HEK293 (cell line): ENCODE measurements around the gene UNC5CL.

ENCODE experiments used
- FEZF1 ChIP-seq: fragments of 450-650 bp; formaldehyde crosslinking; IDR thresholded peaks from 2 replicates; pipeline ENCODE4 v1.5.1; 2016; ENCODE audit warnings: missing biosample characterization, missing genetic modification characterization
- KLF8 ChIP-seq: fragments of 450-650 bp; formaldehyde crosslinking; IDR thresholded peaks from 2 replicates; pipeline ENCODE4 v1.5.1; 2016; ENCODE audit warnings: missing biosample characterization, missing genetic modification characterization
- PRDM4 ChIP-seq: fragments of 450-650 bp; formaldehyde crosslinking; IDR thresholded peaks from 2 replicates; pipeline ENCODE4 v1.5.1; 2017; ENCODE audit warnings: missing biosample characterization, missing genetic modification characterization
- SCRT2 ChIP-seq: fragments of 450-650 bp; formaldehyde crosslinking; IDR thresholded peaks from 2 replicates; pipeline ENCODE4 v1.5.1; 2016; ENCODE audit warnings: missing biosample characterization, missing genetic modification characterization
- SP2 ChIP-seq: fragments of 450-650 bp; formaldehyde crosslinking; IDR thresholded peaks from 2 replicates; pipeline ENCODE4 v1.5.1; 2016; ENCODE audit warnings: missing biosample characterization, missing genetic modification characterization
- TRIM28 ChIP-seq: IDR thresholded peaks from 2 replicates; pipeline ENCODE4 v1.6.1; 2011; ENCODE audit warnings: low read length, control low read depth, borderline replicate concordance
- TSHZ1 ChIP-seq: fragments of 450-650 bp; formaldehyde crosslinking; IDR thresholded peaks from 2 replicates; pipeline ENCODE4 v1.5.1; 2016; ENCODE audit warnings: missing biosample characterization, missing genetic modification characterization, borderline replicate concordance
- ZBTB21 ChIP-seq: fragments of 450-650 bp; formaldehyde crosslinking; IDR thresholded peaks from 2 replicates; pipeline ENCODE4 v1.5.1; 2017; ENCODE audit warnings: missing biosample characterization, missing genetic modification characterization
- ZBTB6 ChIP-seq: fragments of 450-650 bp; formaldehyde crosslinking; IDR thresholded peaks from 2 replicates; pipeline ENCODE4 v1.5.1; 2017; ENCODE audit warnings: missing biosample characterization, missing genetic modification characterization
- ZBTB8A ChIP-seq: fragments of 450-650 bp; formaldehyde crosslinking; IDR thresholded peaks from 2 replicates; pipeline ENCODE4 v1.5.1; 2016; ENCODE audit warnings: missing biosample characterization, missing genetic modification characterization
- ZFP3 ChIP-seq: fragments of 450-650 bp; formaldehyde crosslinking; IDR thresholded peaks from 2 replicates; pipeline ENCODE4 v1.5.1; 2016; ENCODE audit warnings: low read depth, missing biosample characterization, missing genetic modification characterization
- ZFP37 ChIP-seq: fragments of 450-650 bp; formaldehyde crosslinking; IDR thresholded peaks from 2 replicates; pipeline ENCODE4 v1.5.1; 2016; ENCODE audit warnings: missing biosample characterization, missing genetic modification characterization
- ZIC2 ChIP-seq: fragments of 450-650 bp; formaldehyde crosslinking; IDR thresholded peaks from 2 replicates; pipeline ENCODE4 v1.5.1; 2016; ENCODE audit warnings: missing biosample characterization, missing genetic modification characterization
- ZNF362 ChIP-seq: fragments of 450-650 bp; formaldehyde crosslinking; IDR thresholded peaks from 2 replicates; pipeline ENCODE4 v1.5.1; 2016; ENCODE audit warnings: missing biosample characterization, missing genetic modification characterization
- ZNF514 ChIP-seq: fragments of 450-650 bp; formaldehyde crosslinking; IDR thresholded peaks from 2 replicates; pipeline ENCODE4 v1.5.1; 2016; ENCODE audit warnings: missing biosample characterization, missing genetic modification characterization
- ZNF544 ChIP-seq: fragments of 450-650 bp; formaldehyde crosslinking; IDR thresholded peaks from 2 replicates; pipeline ENCODE4 v1.5.0; 2017; ENCODE audit warnings: missing biosample characterization, missing genetic modification characterization
- ZNF585B ChIP-seq: fragments of 450-650 bp; formaldehyde crosslinking; IDR thresholded peaks from 2 replicates; pipeline ENCODE4 v1.5.1; 2016; ENCODE audit warnings: missing biosample characterization, missing genetic modification characterization
- ZNF621 ChIP-seq: fragments of 450-650 bp; formaldehyde crosslinking; IDR thresholded peaks from 2 replicates; pipeline ENCODE4 v1.5.1; 2017; ENCODE audit warnings: missing biosample characterization, missing genetic modification characterization
- ZNF629 ChIP-seq: fragments of 450-650 bp; formaldehyde crosslinking; IDR thresholded peaks from 2 replicates; pipeline ENCODE4 v1.5.1; 2017; ENCODE audit warnings: missing biosample characterization, missing genetic modification characterization
- ZNF645 ChIP-seq: fragments of 450-650 bp; formaldehyde crosslinking; IDR thresholded peaks from 2 replicates; pipeline ENCODE4; 2016; ENCODE audit warnings: missing biosample characterization, missing genetic modification characterization
- ZNF664 ChIP-seq: fragments of 450-650 bp; formaldehyde crosslinking; IDR thresholded peaks from 2 replicates; pipeline ENCODE4 v1.5.1; 2016; ENCODE audit warnings: missing biosample characterization, missing genetic modification characterization
- ZNF677 ChIP-seq: fragments of 450-650 bp; IDR thresholded peaks from 2 replicates; pipeline ENCODE4 v1.5.0; 2018; ENCODE audit warnings: missing biosample characterization, mild to moderate bottlenecking, missing genetic modification characterization, moderate library complexity
- ZSCAN30 ChIP-seq: fragments of 450-650 bp; IDR thresholded peaks from 2 replicates; pipeline ENCODE4 v1.5.1; 2018; ENCODE audit warnings: missing biosample characterization, mild to moderate bottlenecking, missing genetic modification characterization, moderate library complexity
- TF ChIP-seq, protein P1 (sequence below): fragments of 450-650 bp; formaldehyde crosslinking; IDR thresholded peaks from 2 replicates; pipeline ENCODE4 v1.5.1; 2016; ENCODE audit warnings: missing biosample characterization, missing genetic modification characterization
- TF ChIP-seq, protein P2 (sequence below): fragments of 450-650 bp; formaldehyde crosslinking; IDR thresholded peaks from 2 replicates; pipeline ENCODE4 v1.5.1; 2017; ENCODE audit warnings: missing biosample characterization, missing genetic modification characterization
- TF ChIP-seq, protein P3 (sequence below): fragments of 450-650 bp; formaldehyde crosslinking; IDR thresholded peaks from 2 replicates; pipeline ENCODE4 v1.5.1; 2016; ENCODE audit warnings: missing biosample characterization, missing genetic modification characterization

UNC5CL gene

DNA sequence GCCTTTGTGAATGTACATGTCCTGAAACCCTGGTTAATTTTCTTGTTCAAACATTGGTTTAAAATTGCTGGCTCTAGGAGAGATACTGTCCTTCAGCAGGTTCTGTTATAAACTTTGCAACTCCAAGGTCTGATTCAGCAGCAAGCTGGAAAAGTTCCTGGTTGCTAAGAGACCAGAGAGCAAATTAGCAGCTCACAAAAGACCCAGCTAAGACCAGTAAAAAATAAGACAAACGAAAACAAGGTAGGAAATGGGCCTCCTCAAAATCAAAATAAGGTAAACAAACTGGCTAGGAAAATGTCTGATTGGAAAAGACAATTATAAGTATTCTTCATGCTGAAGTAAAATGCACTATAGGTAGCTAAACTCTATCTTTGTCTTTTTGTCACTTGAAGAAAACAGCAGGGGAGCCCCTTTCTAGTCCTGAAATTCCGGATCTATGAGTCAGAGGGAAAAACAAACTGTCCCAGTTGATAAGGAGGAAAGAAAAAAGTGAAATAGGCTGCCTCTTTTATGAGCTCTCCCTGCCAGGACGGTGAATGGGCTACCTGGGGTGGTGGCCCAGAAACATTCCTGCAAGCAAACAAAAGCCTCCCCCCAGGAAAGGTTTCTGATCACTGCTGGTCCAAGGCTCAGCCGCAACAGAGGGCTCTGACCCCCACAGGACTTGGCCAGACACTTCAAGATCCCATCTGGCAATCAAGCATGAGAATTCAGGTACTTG is 41.6 kb downstream of the UNC5CL start (continued):
- TF ChIP-seq, protein P1, sequence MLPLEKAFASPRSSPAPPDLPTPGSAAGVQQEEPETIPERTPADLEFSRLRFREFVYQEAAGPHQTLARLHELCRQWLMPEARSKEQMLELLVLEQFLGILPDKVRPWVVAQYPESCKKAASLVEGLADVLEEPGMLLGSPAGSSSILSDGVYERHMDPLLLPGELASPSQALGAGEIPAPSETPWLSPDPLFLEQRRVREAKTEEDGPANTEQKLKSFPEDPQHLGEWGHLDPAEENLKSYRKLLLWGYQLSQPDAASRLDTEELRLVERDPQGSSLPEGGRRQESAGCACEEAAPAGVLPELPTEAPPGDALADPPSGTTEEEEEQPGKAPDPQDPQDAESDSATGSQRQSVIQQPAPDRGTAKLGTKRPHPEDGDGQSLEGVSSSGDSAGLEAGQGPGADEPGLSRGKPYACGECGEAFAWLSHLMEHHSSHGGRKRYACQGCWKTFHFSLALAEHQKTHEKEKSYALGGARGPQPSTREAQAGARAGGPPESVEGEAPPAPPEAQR (tag by site-specific recombination) = no peak
- TF ChIP-seq SP2 (tag by site-specific recombination) (no peak), ZNF645 (tag by site-specific recombination) (no peak), TRIM28 (0 out of 2 replicates have a peak, but pooled peaks have one; percentile 26), ZNF544 (tag by site-specific recombination) (no peak), SCRT2 (tag by site-specific recombination) (no peak), ZNF677 (peak; percentile 64; the same call in 1 of the 2 replicates), ZIC2 (peak; percentile 97), ZSCAN30 (peak; percentile 49; the same call in 1 of the 2 replicates), PRDM4 (tag by site-specific recombination) (peak; percentile 89), ZNF621 (tag by site-specific recombination) (no peak), ZBTB21 (no peak), ZBTB6 (no peak), ZFP37 (peak; percentile 48; the same call in 1 of the 2 replicates), ZNF664 (peak; percentile 85), ZNF585B (tag by site-specific recombination) (no peak), ZNF514 (tag by site-specific recombination) (no peak), ZFP3 (tag by site-specific recombination) (no peak), FEZF1 (tag by site-specific recombination) (peak; percentile 92), ZNF629 (tag by site-specific recombination) (peak; percentile 64), TSHZ1 (tag by site-specific recombination) (no peak), KLF8 (tag by site-specific recombination) (peak; percentile 62), ZBTB8A (tag by site-specific recombination) (peak; percentile 53), ZNF362 (tag by site-specific recombination) (peak; percentile 74)
- TF ChIP-seq, protein P2, sequence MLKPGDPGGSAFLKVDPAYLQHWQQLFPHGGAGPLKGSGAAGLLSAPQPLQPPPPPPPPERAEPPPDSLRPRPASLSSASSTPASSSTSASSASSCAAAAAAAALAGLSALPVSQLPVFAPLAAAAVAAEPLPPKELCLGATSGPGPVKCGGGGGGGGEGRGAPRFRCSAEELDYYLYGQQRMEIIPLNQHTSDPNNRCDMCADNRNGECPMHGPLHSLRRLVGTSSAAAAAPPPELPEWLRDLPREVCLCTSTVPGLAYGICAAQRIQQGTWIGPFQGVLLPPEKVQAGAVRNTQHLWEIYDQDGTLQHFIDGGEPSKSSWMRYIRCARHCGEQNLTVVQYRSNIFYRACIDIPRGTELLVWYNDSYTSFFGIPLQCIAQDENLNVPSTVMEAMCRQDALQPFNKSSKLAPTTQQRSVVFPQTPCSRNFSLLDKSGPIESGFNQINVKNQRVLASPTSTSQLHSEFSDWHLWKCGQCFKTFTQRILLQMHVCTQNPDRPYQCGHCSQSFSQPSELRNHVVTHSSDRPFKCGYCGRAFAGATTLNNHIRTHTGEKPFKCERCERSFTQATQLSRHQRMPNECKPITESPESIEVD = peak; percentile 98
- TF ChIP-seq, protein P3, sequence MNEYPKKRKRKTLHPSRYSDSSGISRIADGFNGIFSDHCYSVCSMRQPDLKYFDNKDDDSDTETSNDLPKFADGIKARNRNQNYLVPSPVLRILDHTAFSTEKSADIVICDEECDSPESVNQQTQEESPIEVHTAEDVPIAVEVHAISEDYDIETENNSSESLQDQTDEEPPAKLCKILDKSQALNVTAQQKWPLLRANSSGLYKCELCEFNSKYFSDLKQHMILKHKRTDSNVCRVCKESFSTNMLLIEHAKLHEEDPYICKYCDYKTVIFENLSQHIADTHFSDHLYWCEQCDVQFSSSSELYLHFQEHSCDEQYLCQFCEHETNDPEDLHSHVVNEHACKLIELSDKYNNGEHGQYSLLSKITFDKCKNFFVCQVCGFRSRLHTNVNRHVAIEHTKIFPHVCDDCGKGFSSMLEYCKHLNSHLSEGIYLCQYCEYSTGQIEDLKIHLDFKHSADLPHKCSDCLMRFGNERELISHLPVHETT (tag by site-specific recombination) = 0 out of 2 replicates have a peak, but pooled peaks have one; percentile 36
